Smooth muscle cell of the brain vasculature (primary cell): ENCODE data around the gene INPP5F.
"Not testable (repeated sequence)": the region's sequence is repeated elsewhere in the genome, so short reads cannot be mapped to it uniquely, and the experiment has no call there.

Experiments used
- DNase-seq: peaks from one replicate; pipeline ENCODE4 v3.0.0-alpha.2; 2012; ENCODE audit warnings: low read depth, low spot score

INPP5F gene

GRCh38 chr10:119863951-119864565, 138.2 kb downstream of the INPP5F start:
- DNase-seq: no peak

DNA sequence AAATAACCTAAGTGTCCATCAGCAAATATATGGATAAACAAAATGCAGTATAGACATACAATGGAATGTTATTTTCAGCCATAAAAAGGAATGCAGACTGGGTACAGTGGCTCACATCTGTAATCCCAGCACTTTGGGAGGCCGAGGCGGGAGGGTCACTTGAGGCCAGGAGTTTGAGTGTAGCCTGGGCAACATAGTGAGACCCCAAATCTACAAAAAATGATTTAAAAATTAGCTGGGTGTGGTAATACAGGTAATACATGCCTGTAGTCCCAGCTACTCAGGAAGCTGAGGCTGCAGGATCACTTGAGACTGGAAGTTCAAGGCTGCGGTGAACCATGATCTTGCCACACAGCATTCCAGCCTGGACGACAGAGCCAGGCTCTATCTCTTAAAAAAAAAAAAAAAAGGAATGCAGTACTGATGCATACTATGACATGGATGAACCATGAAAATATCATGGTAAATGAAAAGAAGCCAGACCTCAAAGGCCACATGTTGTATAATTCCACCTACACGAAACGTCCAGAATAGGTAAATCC, 139.9 kb downstream of the INPP5F start:
- DNase-seq: no peak

DNA sequence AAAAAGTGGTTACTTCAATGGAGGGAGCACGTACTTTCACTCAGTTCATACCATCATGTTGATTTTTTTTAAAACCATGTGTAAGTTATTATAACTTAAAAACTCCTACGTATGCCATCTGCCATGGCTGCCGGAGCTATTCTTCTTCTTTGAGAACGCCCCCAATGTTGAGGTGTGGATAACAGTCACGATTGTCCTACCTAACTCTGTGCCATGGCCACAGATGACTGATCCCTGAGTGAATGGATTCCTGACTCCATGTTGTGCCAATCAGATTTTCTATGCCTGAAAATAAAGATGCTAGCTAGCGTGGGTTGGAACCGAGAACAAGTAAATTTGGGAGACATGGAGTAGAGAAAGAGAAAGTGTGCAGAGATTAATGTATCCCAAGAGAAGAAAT, 141.5 kb downstream of the INPP5F start:
- no peak for DNase-seq

DNA sequence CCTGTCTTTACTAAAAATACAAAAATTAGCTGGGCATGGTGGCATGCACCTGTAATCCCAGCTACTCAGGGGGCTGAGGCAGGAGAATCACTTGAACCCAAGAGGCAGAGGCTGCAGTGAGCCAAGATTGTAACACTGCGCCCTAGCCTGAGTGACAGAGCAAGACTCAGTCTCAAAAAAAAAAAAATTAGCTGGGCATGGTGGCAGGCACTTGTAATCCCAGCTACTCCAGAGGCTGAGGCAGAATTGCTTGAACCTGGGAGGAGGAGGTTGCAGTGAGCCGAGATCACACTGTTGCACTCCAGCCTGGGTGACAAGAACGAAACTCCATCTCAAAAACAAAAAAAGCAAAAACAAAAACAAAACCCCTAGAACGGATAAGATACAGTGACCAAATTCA, 143.5 kb downstream of the INPP5F start:
- not testable (repeated sequence) for DNase-seq

DNA sequence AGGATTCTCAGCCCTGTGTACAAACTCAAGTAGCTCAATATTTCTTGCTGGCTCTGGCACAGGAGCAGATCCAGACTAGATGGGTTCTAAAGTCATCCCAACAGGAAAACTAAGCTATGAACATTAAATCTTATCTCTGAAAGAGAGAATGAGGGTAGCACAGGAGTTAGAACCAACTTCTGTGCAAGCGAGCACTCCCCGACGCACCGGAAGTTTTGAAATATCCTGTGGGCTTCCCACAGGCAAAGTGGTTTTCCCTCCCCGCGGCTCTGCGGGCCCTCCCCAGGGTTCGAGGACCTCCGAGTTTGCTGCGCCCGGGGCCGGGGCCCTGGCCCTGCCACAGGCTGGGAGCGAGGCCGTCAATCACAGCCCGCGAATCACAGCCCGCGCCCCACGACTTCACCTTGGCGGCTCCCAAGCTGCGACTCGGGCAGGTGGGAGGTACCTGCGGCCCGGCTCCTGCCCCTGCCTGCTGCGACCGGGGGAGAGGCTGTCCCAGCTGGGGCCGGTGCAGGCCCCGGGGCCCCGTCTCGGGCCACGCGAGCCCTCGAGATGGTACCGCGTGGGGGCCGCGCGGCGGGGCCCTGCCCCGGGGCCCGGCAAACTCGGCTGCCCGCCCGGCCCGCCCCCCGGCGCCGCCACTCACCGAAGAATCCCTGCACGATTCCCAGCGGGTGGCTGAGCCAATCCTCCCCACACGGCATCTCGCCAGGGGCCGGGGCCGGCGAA, 146.2 kb downstream of the INPP5F start:
- no peak for DNase-seq

DNA sequence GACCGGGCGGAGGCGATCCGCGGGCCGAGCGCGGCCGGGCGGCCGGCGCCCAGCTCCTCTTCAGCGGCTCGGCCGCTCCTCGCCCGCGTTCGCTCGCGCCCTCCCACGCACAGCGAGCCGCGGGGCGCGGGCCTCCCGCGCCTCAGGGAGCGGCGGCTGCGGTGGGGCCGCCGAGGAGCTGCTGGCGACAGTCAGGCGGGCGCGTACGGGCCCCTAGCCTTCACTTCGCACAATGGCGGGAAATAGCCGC, 146.7 kb downstream of the INPP5F start, which contains the start of gene MCMBP:
MCMBP (minus strand) TSS at position 234 of the 250 bp plus-strand sequence. CDS start 259 bp downstream, outside the sequence.
- no peak for DNase-seq

- DNase-seq: peak; percentile 56
Observed at GRCh38 chr10:119872860-119873681, 147.2 kb downstream of the INPP5F start.

DNA sequence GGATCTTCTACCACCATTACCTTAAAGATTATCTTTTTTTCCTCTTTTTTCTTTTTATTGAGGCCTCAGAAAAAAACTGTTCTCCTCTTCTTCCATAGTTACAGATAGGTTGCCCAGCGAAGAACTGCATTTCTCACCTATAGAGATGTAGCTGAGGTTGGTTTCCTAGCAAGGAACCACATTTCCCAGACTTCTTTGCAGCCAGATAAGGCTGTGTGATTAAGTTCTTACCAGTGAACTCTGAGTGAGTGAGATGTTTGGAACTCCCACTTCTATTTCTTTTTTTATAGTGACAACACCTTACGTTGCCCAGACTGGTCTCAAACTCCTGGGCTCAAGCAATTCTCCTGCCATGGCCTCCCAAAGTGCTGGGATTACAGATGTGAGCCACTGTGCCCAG, 152.7 kb downstream of the INPP5F start:
- DNase-seq: no peak
